NCI-H2107 treated with DMSO at 0.1 percent for 48 hours (cell line): ENCODE results near the gene TUBB6.

Experiments used
- DNase-seq: peaks from one replicate; lab custom pipeline; 2025; ENCODE audit not compliant: unreplicated experiment; lab: John Stamatoyannopoulos, UW

Gene TUBB6

DNA sequence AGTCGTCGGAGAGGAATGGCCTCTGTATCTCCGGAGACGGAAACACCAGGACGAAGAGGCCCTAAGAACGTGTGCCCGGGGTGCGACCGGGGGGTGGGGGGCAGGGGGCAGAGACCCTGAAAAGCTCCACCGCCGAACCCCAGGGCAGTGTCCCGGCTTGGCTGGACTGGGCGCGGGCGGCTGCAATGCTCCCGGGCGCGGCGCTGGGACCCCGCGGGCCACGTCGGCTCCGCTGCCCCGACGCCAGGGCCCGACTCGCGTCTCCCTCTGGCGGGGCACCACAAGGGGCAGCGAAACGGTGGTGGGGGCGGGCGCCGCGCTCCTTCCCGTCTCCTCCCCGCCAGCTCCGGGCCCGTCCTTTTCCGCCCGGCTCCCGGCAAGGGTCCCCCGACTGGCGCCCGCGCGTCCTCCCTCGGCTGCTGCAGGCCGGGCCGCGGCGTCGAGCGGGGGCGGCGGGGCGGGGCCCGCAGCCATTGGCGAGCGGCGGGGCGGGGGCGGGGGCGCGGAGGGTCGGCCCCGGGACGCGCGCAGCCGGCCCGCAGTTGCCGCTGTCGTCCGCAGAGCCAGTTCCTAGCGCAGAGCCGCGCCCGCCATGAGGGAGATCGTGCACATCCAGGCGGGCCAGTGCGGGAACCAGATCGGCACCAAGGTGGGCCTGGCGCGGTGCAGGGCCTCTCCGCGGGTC is at the start of gene TUBB6:
TSS of gene TUBB6 (plus strand) at position 541 of the 685 bp plus-strand sequence. CDS start at position 593, 52 bp downstream.
- no peak for DNase-seq

- DNase-seq, result no peak
These were observed 49.0 kb upstream of the TUBB6 start for GRCh38 chr18:12258719-12259705.

DNA sequence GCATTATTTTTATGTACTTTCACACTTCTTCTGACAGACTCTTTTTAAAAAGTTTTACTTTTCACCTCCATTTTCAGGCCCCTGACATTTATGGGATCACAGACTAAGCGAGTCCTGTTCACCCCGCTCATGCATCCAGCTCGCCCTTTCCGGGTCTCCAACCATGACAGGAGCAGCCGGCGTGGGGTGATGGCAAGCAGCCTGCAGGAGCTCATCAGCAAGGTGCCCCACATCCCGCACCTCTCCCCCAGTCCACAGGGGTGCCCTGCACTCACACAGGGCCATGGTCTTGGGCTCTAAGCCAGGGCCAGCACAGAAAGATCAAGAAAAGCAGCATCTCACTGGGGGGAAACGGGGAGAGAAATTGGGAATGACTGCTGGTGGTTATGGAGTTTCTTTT is 45.3 kb upstream of the TUBB6 start:
- DNase-seq, result no peak

DNA sequence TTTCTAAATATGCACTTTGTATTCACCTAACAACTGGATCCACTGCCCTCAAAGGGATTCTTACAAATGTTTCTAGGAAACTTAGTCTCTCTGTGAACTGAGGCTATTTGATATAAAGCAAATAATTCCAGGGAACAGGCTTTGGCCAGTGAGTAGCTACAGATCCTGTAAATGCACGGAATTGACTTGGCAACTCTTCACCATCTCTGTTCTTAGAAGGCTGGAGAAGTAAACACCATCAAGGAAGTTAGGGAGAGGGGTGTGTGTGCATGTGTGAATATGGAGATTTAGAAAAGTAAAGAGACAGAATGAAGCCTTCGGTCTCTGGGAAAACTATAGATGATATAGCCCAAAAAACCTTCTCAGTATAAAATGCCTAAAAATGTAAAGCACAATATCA is 43.2 kb upstream of the TUBB6 start:
- no peak for DNase-seq

DNA sequence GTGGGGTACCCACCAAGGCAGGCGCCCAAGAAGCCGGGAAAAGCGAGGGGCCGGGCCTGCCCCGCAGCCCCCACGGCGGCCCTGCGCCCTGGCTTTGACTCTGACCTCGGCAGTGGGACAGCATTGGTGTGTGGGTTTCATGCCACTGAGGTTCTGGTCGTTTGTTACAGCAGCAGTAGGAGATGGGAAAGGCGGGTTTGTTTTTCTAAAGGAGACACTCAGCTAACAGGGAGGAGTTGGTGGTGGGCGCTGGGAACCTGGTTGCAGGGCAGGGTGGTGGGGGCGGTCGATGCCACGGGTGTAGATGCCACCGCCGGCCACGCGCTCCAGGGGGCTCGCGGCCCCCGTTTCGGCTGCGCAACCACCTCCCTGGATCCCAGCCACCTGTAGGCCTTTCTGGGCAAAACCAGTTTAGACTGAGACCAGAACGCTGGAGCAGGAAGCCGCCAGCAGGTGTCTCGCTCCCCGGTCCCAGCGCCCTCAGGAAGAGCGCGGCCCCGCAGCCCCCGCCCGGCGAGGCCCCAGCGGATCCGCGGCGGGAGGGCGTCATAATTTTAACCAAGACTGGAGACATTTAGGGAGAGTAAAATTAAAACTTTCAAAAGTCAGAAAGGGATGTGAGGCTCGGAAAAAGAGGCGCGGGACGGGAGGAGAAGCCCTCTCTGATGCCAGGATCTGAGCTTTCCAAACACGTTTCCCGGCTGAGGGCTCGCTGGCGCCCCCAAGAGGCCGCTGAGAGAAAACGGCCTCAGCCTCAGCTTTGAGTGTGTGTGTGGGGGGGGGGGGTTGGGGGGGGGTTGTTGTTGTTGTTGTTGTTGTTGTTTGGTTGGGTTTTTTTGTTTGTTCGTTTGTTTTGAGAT is 36.4 kb upstream of the TUBB6 start:
- no peak for DNase-seq

DNA sequence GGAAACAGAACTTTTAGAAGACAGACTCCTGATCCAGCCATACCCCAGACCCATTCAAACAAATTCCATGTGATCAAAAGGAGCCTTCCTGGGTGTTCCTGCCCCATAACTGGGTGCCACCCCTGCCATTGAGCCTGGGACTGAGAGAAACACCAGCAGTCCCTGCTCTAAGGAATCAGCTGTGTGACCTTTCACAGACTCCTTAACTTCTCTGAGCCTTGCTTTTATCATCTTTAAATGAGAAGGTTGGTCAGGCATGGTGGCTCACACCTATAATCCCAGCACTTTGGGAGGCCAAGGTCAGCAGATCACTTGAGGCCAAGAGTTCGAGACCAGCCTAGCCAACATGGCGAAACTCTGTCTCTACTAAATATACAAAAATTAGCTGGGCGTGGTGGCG is 33.2 kb upstream of the TUBB6 start:
- no peak for DNase-seq

- no peak for DNase-seq
These were observed 31.1 kb upstream of the TUBB6 start for GRCh38 chr18:12276736-12277554.

DNA sequence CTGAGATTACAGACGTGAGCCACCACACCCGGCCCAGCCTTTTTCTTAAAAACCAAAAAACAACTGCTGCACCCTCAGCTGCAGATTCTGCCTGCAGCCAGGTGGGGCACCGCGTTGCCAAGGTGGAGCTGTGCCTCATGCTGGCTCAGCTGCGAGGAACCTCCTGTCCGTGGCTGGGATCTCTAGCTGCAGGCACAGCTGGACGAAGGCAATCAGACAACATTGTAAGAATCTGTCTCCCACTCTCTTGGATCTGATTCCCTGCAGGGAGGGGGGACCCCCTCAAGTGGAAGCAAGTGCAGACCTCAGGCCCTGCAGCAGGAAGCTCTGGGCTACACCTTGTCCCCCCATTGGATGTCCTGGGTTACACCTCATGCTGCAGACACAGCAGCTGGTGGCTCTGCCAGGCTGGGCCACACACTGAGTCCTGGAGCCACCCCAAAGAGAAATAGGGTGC is 29.8 kb upstream of the TUBB6 start:
- no peak for DNase-seq

DNA sequence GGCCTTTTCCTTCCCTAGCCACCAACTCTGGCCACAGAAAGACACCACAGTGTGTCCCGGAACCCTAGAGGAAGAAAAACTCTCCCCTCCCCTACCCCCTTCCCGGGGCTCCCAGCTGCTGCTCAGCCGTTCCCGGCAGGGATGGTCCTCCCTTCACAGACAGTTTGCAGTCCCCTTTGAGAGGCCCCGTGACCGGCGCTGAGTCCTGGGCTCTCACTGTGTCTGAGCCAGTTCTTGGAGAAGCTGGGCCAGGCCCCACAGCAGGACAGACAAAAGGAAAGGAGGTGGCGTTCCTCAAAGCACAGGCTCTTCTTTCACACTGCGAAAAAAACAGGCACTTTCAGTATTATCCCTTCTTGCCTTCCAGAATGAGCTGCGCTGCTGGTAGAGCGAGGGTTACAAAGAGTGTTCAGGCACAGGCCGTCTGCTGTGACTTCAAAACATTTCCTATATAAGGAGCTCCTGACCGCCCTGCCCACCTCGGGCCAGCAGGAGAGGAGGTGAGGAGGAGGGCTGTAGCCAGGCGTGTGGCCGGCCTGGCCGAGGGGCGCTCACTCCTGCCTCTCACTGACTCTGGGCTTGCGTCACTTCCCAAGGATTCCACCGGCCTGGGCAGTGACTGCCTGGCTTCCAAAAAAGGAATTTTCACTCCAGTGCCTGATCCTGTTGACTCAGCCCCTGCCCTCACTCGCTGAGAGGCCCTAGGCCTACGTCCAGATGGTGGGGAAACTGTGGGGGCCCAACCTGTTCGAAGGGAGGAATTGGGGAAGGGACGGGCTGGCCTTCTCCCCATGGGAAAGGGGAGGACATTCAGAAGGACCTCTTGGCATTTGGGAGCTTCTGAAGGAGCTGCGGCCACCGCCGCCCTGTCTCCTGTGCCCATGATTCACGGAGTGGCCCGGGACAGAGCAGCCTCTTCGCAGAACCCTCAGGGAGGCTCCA is 29.0 kb upstream of the TUBB6 start:
- DNase-seq, result no peak

GRCh38 chr18:12279781-12280531 is 28.1 kb upstream of the TUBB6 start:
- no peak for DNase-seq

GRCh38 chr18:12281861-12282260 is 26.2 kb upstream of the TUBB6 start:
- DNase-seq, result no peak

- DNase-seq, result no peak
These were observed 25.5 kb upstream of the TUBB6 start for GRCh38 chr18:12282442-12283039.

GRCh38 chr18:12283256-12283655 is 24.8 kb upstream of the TUBB6 start:
- DNase-seq, result no peak

DNA sequence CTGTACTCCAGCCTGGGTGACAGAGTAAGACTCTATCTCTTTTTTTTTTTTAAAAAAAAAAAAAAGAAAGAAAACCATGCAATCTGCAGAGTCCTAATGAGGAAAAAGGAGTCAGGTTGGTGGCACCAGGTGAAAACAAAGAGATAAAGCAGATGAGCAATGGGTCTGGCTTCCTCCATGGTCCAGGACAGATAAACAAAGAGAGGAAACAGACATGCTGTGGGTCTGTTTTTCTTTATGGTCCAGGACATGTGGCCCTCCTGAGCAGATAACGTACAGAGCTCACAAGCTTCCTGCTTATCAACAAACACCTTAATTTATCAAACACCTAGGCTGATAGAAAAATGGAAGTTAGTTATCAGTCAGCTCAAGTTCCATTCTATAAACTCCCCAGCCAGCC is 24.4 kb upstream of the TUBB6 start:
- DNase-seq, result no peak

GRCh38 chr18:12287131-12287681 is 20.8 kb upstream of the TUBB6 start:
- DNase-seq, result no peak

GRCh38 chr18:12287684-12288402 is 20.2 kb upstream of the TUBB6 start:
- DNase-seq, result no peak

- no peak for DNase-seq
These were observed 19.7 kb upstream of the TUBB6 start for GRCh38 chr18:12288403-12288755.
